ENCODE data around the gene FBXO3. TPM values are rescaled to one million over a fixed set of nuclear protein-coding genes. Genes with fewer than 3 reads are reported as not detected.

FBXO3 gene
- total RNA-seq, 1 experiment from 2014 or later, result 27.2 TPM

DNA sequence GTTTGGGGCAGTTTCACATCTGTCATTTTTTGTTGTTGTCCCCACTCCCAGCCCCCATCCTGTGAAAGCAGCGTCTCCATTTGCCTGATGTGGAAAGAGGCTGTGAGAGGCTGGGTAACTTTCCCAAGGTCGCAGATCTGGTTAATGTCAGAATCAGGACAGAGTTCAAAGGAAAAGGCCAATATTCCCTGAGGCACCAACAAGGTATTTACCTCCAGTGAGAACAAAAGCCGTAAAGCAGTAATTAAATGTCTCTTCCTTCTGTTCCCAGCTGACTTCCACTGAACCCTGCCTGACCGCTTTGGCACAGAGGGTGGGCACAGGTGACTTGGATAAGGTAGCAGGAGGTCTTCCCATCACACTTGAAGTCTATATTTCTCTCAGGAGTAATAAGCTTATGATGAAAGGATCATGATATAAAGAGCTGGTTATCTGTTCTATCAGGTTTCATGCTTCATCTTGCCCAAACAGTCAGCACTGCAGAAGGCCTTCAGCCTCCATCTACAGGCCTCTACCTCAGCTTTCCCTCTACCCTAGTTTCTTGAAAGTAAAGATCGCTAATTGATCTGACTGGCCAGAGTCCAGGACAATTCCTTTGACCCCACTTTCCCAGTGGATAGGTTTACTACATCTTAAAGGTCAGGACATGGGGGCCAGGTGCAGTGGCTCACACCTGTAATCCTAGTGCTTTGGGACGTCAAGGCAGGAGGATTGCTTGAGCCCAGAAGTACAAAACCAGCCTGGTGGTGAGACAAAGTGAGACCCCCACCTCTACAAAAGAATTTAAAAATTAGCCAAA lies 83.1 kb downstream of the FBXO3 start (continued):
- TF ChIP-seq EGR1 (IDR thresholded peaks at IDR 0.05; ENCODE audit: low read depth), result no peak
- TF ChIP-seq, protein P1, sequence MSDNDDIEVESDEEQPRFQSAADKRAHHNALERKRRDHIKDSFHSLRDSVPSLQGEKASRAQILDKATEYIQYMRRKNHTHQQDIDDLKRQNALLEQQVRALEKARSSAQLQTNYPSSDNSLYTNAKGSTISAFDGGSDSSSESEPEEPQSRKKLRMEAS (IDR thresholded peaks at IDR 0.05), result no peak
- peak; percentile 63 for TF ChIP-seq JUND (IDR thresholded peaks at IDR 0.05)
- peak; percentile 64 for TF ChIP-seq TCF7L2 (IDR thresholded peaks at IDR 0.05; ENCODE audit: borderline replicate concordance, extremely low read depth, insufficient read depth, insufficient read length)

Other genes starting within 250 kb of the FBXO3 start
- 0.54 TPM for gene C11orf91, start 73.7 kb downstream of the FBXO3 start, total RNA-seq (2021; ENCODE audit: unreplicated experiment)
- gene CD59, start 38.1 kb downstream of the FBXO3 start, total RNA-seq (2021; ENCODE audit: unreplicated experiment), result 122 TPM
- 2.8 TPM for gene LMO2, start 117.6 kb upstream of the FBXO3 start, total RNA-seq (2021; ENCODE audit: unreplicated experiment)